CD4-positive, alpha-beta T cell treated with Interleukin-17A for 1 hour (primary cell): ENCODE results near the gene AIM2.
"Not testable (repeated sequence)": the region's sequence is repeated elsewhere in the genome, so short reads cannot be mapped to it uniquely, and the experiment has no call there.

ENCODE experiments used
- DNase-seq: peaks from one replicate; pipeline ENCODE4 v3.0.0-alpha.2; 2020

The AIM2 gene

GRCh38 chr1:159077120-159077961, 775 bp upstream of the AIM2 start:
- peak; percentile 97 for DNase-seq

- peak; percentile 70 for DNase-seq
Measured at GRCh38 chr1:159071970-159072582, 4.5 kb downstream of the AIM2 start.

GRCh38 chr1:159068886-159069285, 7.7 kb downstream of the AIM2 start:
- no peak for DNase-seq

- DNase-seq: peak; percentile 59
Measured at GRCh38 chr1:159067699-159068621, 8.6 kb downstream of the AIM2 start.

- DNase-seq: no peak
Measured at GRCh38 chr1:159066108-159066507, 10.5 kb downstream of the AIM2 start.

GRCh38 chr1:159065106-159065505, 11.5 kb downstream of the AIM2 start:
- no peak for DNase-seq

- no peak for DNase-seq
Measured at GRCh38 chr1:159058751-159059150, 17.8 kb downstream of the AIM2 start.

GRCh38 chr1:159056069-159056698, 20.4 kb downstream of the AIM2 start:
- DNase-seq: no peak

- peak; percentile 9 for DNase-seq
Measured at GRCh38 chr1:159055181-159055641, 21.4 kb downstream of the AIM2 start.

- no peak for DNase-seq
Measured at GRCh38 chr1:159054427-159054826, 22.1 kb downstream of the AIM2 start.

- no peak for DNase-seq
Measured at GRCh38 chr1:159051436-159051835, 25.1 kb downstream of the AIM2 start.

- peak; percentile 52 for DNase-seq
Measured at GRCh38 chr1:159046486-159046885, 30.1 kb downstream of the AIM2 start.

- no peak for DNase-seq
Measured at GRCh38 chr1:159040893-159041724, 35.5 kb downstream of the AIM2 start.

GRCh38 chr1:159040206-159040605, 36.4 kb downstream of the AIM2 start:
- DNase-seq: no peak

GRCh38 chr1:159030877-159031447, 45.6 kb downstream of the AIM2 start:
- no peak for DNase-seq

- no peak for DNase-seq
Measured at GRCh38 chr1:159030311-159030710, 46.3 kb downstream of the AIM2 start.

GRCh38 chr1:159026841-159027240, 49.7 kb downstream of the AIM2 start:
- not testable (repeated sequence) for DNase-seq

- DNase-seq: no peak
Measured at GRCh38 chr1:159025043-159025442, 51.5 kb downstream of the AIM2 start.

GRCh38 chr1:159023723-159024122, 52.8 kb downstream of the AIM2 start:
- DNase-seq: no peak

GRCh38 chr1:159015440-159015909, 61.1 kb downstream of the AIM2 start:
- DNase-seq: peak; percentile 77

GRCh38 chr1:159014851-159015250, 61.7 kb downstream of the AIM2 start:
- DNase-seq: no peak
